BLaER1 treated with 17β-estradiol and CSF1 and Interleukin-3, amounts not matched to agents 10 nM and 100 nM (cell line): Measurements from ENCODE around the gene GPX1.

Experiments
- H3K27ac ChIP-seq, 11 experiments: shearing (Covaris generic); formaldehyde crosslinking; 2 replicates each; pipeline ENCODE4 v1.8.1; 2022
- H3K27me3 ChIP-seq, 11 experiments: shearing (Covaris generic); formaldehyde crosslinking; 2 replicates each; pipeline ENCODE4 v1.8.1; 2022
- H3K36me3 ChIP-seq, 11 experiments: shearing (Covaris generic); formaldehyde crosslinking; 2 replicates each; pipeline ENCODE4 v1.8.1; 2022
- H3K4me1 ChIP-seq, 10 experiments: shearing (Covaris generic); formaldehyde crosslinking; 2 replicates each; pipeline ENCODE4 v1.8.1; 2022
- H3K4me2 ChIP-seq, 11 experiments: shearing (Covaris generic); formaldehyde crosslinking; 2 replicates each; pipeline ENCODE4 v1.8.1; 2022
- H3K4me3 ChIP-seq, 10 experiments: shearing (Covaris generic); formaldehyde crosslinking; 2 replicates each; pipeline ENCODE4 v1.8.1; 2022
- H3K9ac ChIP-seq, 11 experiments: shearing (Covaris generic); formaldehyde crosslinking; 2 replicates each; pipeline ENCODE4 v1.8.1; 2022
- H3K9me3 ChIP-seq, 11 experiments: shearing (Covaris generic); formaldehyde crosslinking; replicated peaks in 1 of 11; 2 replicates each; pipeline ENCODE4 v1.8.1; 2022
- H4K20me1 ChIP-seq, 11 experiments: shearing (Covaris generic); formaldehyde crosslinking; 2 replicates each; pipeline ENCODE4 v1.8.1; 2022
- Cebpa-rat ChIP-seq, 11 experiments: shearing (Covaris generic); IDR thresholded peaks; 2 replicates each; pipeline ENCODE4 v1.8.1; 2022

GPX1 gene

DNA sequence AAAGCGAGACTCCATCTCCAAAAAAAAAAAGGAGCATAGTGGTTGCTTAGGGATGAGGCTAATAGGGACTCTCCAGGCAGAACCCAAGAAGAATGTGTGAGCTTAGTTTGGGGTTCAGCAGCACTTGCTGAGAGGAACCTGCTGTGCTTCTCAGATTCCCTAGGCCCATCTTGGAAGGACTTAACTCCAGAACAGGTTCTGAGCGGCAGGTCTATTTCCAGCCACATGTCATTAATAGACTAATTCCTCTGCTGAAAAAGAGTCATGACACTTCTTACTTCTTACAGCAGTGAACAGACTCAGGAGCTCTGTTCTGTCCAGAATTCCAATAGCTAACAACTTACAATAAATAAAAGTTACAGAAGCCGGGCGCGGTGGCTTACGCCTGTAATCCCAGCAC, 31.1 kb upstream of the GPX1 start:
- H3K4me2 ChIP-seq, result peak overlapping the region in 4 of 11 experiments; percentile 11 to 89 (median 84); a peak in 8 of 22 replicates
- H3K4me3 ChIP-seq, result no peak overlapping the region
- H3K4me1 ChIP-seq, result peaks cover 41 to 76% (median 51%) of the 10 kb centered on the region in 10 experiments
- peaks cover 96 to 100% (median 100%) of the 10 kb centered on the region in 11 experiments for H4K20me1 ChIP-seq
- H3K9me3 ChIP-seq, result no peaks in the 10 kb centered on the region
- peak overlapping the region in 1 of 11 experiments; percentile 13; a peak in 1 of 22 replicates for H3K9ac ChIP-seq
- H3K27me3 ChIP-seq, result no peaks in the 10 kb centered on the region
- H3K36me3 ChIP-seq, result peaks cover 28 to 82% (median 66%) of the 10 kb centered on the region in 11 experiments
- no peak for TF ChIP-seq Cebpa-rat (IDR thresholded peaks at IDR 0.05)
- 0 out of 22 replicates have a peak overlapping the region, but pooled peaks of 1 of the 11 experiments have one; percentile 3 for H3K27ac ChIP-seq

DNA sequence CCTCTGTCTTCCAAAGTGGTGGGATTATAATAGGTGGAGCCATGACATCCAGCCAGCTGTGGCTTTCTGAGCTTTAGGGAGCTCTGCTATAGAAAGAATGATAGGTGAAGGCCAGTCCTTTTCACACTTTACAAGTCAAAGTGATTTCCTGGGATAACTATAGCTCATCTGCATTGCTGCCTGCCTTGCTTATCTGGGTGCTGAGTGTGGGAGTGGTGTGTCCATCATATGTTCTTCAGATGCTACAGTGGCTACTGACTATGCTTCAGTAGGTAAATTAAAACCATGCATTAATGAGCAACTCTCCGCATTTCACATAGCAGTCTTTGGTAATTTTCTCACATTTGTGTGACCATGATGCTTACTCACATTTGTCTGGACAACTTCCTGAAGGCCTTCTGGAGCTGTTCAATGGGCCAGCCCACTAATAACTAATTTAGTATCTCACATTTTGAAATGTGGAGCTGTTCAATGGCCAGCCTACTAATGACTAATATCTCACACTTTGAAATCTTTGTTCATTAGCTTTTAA, 30.2 kb upstream of the GPX1 start:
- TF ChIP-seq Cebpa-rat (IDR thresholded peaks at IDR 0.05), result no peak
- H3K27ac ChIP-seq, result peak overlapping the region in 3 of 11 experiments; percentile 6 to 67 (median 40); a peak in 1 of 22 replicates
- peaks cover 41 to 84% (median 52%) of the 10 kb centered on the region in 10 experiments for H3K4me1 ChIP-seq
- no peaks in the 10 kb centered on the region for H3K9me3 ChIP-seq
- peak overlapping the region; percentile 4 to 89 (median 75); a peak in 14 of 22 replicates for H3K4me2 ChIP-seq
- peaks cover 98 to 100% (median 100%) of the 10 kb centered on the region in 11 experiments for H4K20me1 ChIP-seq
- H3K9ac ChIP-seq, result peak overlapping the region in 2 of 11 experiments; percentile 10 to 44; a peak in 1 of 22 replicates
- peaks cover 25 to 83% (median 70%) of the 10 kb centered on the region in 11 experiments; a peak in 21 of 22 replicates for H3K36me3 ChIP-seq
- H3K27me3 ChIP-seq, result no peaks in the 10 kb centered on the region
- H3K4me3 ChIP-seq, result no peak overlapping the region

DNA sequence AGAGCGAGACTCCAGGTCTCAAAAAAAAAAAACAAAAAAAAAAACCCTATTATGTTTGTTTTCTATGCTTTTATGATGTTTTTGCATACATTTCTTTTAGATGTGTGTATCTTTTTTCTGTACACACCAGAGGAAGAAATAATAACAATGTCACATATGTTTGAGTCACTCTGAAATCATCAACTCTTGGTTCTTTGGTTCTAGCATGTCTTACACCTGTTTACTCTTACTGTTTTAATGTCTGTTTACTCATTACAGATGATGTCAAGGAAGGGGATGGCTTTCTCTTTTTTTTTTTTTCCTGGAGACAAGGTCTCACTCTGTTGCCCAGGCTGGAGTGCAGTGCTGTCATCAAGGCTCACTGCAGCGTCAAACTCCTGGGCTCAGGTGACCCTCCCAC, 29.6 kb upstream of the GPX1 start:
- Histone ChIP-seq H3K27ac (peak overlapping the region in 3 of 11 experiments; percentile 6 to 67 (median 40); a peak in 2 of 22 replicates), H3K4me3 (no peak overlapping the region), H3K9ac (peak overlapping the region in 2 of 11 experiments; percentile 10 to 44; a peak in 1 of 22 replicates), H3K4me1 (peaks cover 41 to 81% (median 53%) of the 10 kb centered on the region in 10 experiments), H3K4me2 (peak overlapping the region; percentile 4 to 89 (median 75); a peak in 18 of 22 replicates), H3K36me3 (peaks cover 22 to 83% (median 69%) of the 10 kb centered on the region in 11 experiments), H3K27me3 (no peaks in the 10 kb centered on the region), H3K9me3 (peaks cover 0 to 2% (median 0%) of the 10 kb centered on the region in 11 experiments; a peak in 1 of 22 replicates), H4K20me1 (peaks cover 98 to 100% (median 100%) of the 10 kb centered on the region in 11 experiments)
- no peak for TF ChIP-seq Cebpa-rat (IDR thresholded peaks at IDR 0.05)

DNA sequence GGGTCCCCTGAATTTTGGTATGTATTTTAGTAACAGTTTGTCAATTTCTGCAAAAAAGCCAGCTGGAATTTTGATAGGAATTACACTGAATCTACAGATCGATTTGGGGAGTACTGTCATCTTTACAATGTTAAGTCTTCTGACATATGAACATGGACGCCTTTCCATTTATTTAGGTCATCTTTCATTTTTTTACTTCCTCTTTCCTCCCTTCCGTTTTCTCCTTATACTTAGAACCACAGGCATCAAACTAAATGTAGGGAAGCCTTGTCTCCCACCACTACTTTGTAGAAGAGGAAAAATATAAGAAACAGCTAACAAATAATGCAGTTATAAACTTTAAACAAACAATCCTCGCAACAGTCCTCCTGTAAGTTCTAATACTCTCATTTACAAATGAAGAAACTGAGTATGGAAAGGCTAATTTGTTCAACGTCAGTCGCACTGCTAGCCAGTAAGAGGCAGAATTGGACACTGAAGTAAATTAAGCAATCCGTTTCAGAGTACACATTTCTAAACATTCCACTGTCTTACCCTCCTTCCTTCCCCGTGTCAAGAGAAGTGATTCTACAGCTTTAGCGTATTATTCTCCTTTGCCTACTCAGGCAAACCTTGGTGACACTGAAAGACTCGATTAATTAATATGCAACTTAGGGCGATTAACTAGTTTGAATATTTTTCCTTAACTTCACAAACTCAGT, 28.1 kb upstream of the GPX1 start:
- Histone ChIP-seq H3K4me1 (peaks cover 41 to 91% (median 59%) of the 10 kb centered on the region in 10 experiments), H3K36me3 (peaks cover 18 to 86% (median 72%) of the 10 kb centered on the region in 11 experiments), H4K20me1 (peaks cover 98 to 100% (median 100%) of the 10 kb centered on the region in 11 experiments), H3K9ac (peak overlapping the region in 10 of 11 experiments; percentile 19 to 70 (median 50); a peak in 17 of 22 replicates), H3K4me2 (peak overlapping the region; percentile 74 to 89 (median 82)), H3K27ac (peak overlapping the region in 10 of 11 experiments; percentile 31 to 75 (median 54); a peak in 19 of 22 replicates), H3K9me3 (peaks cover 0 to 11% (median 2%) of the 10 kb centered on the region in 11 experiments; a peak in 8 of 22 replicates), H3K27me3 (no peaks in the 10 kb centered on the region), H3K4me3 (peak overlapping the region in 5 of 10 experiments; percentile 7 to 34 (median 24); a peak in 5 of 20 replicates)
- TF ChIP-seq Cebpa-rat (IDR thresholded peaks at IDR 0.05), result no peak

- peak overlapping the region in 5 of 11 experiments; percentile 7 to 69 (median 28); a peak in 5 of 22 replicates for H3K9ac ChIP-seq
- peak overlapping the region; percentile 74 to 89 (median 82) for H3K4me2 ChIP-seq
Measured at GRCh38 chr3:49385617-49386016, 27.5 kb upstream of the GPX1 start.

DNA sequence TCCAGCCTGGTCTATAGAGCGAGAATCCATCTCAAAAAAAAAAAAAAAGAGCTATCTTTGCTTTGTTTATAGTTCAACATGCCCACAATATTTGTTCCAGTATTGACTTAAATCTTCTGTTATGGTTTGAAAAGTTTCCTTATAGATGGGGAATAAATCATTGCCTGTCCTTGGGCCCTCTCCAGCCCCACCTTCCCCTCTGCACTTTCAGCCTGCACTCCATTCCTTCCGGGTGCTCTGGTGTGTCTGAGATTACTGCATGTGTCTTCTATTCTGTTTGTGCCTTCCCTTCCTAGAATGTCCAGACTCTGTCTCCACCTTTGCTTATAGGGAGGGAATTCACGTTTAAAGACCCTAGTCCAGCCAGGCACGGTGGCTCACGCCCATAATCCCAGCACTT, 25.2 kb upstream of the GPX1 start:
- Histone ChIP-seq H3K27me3 (no peaks in the 10 kb centered on the region), H3K4me2 (peak overlapping the region in 1 of 11 experiments; percentile 83; a peak in 1 of 22 replicates), H3K4me3 (no peak overlapping the region), H3K4me1 (peaks cover 34 to 95% (median 60%) of the 10 kb centered on the region in 10 experiments), H4K20me1 (peaks cover 96 to 100% (median 100%) of the 10 kb centered on the region in 11 experiments), H3K9me3 (peaks cover 4 to 35% (median 24%) of the 10 kb centered on the region in 11 experiments; a peak in 21 of 22 replicates), H3K9ac (0 out of 22 replicates have a peak overlapping the region, but pooled peaks of 1 of the 11 experiments have one; percentile 5), H3K27ac (no peak overlapping the region), H3K36me3 (peaks cover 20 to 86% (median 69%) of the 10 kb centered on the region in 11 experiments)
- TF ChIP-seq Cebpa-rat (IDR thresholded peaks at IDR 0.05), result no peak

More at GRCh38 chr3:49385617-49386016, 27.5 kb upstream of the GPX1 start:
- Histone ChIP-seq H4K20me1 (peaks cover 98 to 100% (median 100%) of the 10 kb centered on the region in 11 experiments), H3K4me3 (peak overlapping the region in 3 of 10 experiments; percentile 19 to 32 (median 24); a peak in 3 of 20 replicates), H3K9me3 (peaks cover 0 to 15% (median 6%) of the 10 kb centered on the region in 11 experiments; a peak in 10 of 22 replicates), H3K36me3 (peaks cover 18 to 86% (median 72%) of the 10 kb centered on the region in 11 experiments), H3K4me1 (peaks cover 41 to 97% (median 60%) of the 10 kb centered on the region in 10 experiments), H3K27ac (peak overlapping the region in 9 of 11 experiments; percentile 31 to 75 (median 55); a peak in 14 of 22 replicates), H3K27me3 (no peaks in the 10 kb centered on the region)
- TF ChIP-seq Cebpa-rat (IDR thresholded peaks at IDR 0.05), result no peak

DNA sequence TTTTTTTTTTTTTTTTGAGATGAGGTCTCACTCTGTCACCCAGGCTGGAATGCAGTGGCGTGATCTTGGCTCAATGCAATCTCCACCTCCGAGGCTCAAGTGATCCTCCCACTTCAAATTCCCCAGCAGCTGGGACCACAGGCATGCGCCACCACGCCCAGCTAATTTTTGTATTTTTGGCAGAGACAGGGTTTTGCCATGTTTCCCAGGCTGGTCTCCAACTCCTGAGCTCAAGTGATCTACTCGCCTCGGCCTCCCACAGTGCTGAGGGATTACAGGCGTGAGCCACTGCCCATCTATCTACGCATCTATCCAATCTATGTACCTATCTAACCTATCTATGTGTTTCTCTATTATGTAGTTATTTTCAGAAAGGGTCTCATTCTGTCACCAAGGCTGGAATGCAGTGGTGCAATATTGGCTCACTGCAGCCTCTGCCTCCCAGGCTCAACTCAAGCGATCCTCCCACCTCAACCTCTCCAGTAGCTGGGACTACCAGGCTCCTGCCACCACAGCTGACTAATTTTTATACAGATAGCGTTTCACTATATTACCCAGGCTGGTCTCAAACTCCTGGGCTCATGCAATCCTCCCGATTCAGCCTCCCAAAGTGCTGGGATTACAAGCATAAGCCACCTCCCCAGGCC, 20.2 kb upstream of the GPX1 start:
- peak overlapping the region in 10 of 11 experiments; percentile 3 to 73 (median 64); a peak in 16 of 22 replicates for H3K4me2 ChIP-seq
- H4K20me1 ChIP-seq, result peaks cover 99 to 100% (median 100%) of the 10 kb centered on the region in 11 experiments
- H3K27me3 ChIP-seq, result no peaks in the 10 kb centered on the region
- peak overlapping the region in 8 of 11 experiments; percentile 26 to 85 (median 60); a peak in 12 of 22 replicates for H3K27ac ChIP-seq
- peaks cover 15 to 54% (median 34%) of the 10 kb centered on the region in 11 experiments; a peak in 21 of 22 replicates for H3K9me3 ChIP-seq
- peaks cover 37 to 96% (median 86%) of the 10 kb centered on the region in 11 experiments for H3K36me3 ChIP-seq
- TF ChIP-seq Cebpa-rat (IDR thresholded peaks at IDR 0.05), result no peak
- H3K4me3 ChIP-seq, result peak overlapping the region in 3 of 10 experiments; percentile 4 to 17 (median 6); a peak in 2 of 20 replicates
- peak overlapping the region in 1 of 11 experiments; percentile 29; a peak in 3 of 22 replicates for H3K9ac ChIP-seq
- H3K4me1 ChIP-seq, result peaks cover 23 to 94% (median 64%) of the 10 kb centered on the region in 10 experiments
